ENCODE data around the gene GRIK5.

GRIK5 gene

DNA sequence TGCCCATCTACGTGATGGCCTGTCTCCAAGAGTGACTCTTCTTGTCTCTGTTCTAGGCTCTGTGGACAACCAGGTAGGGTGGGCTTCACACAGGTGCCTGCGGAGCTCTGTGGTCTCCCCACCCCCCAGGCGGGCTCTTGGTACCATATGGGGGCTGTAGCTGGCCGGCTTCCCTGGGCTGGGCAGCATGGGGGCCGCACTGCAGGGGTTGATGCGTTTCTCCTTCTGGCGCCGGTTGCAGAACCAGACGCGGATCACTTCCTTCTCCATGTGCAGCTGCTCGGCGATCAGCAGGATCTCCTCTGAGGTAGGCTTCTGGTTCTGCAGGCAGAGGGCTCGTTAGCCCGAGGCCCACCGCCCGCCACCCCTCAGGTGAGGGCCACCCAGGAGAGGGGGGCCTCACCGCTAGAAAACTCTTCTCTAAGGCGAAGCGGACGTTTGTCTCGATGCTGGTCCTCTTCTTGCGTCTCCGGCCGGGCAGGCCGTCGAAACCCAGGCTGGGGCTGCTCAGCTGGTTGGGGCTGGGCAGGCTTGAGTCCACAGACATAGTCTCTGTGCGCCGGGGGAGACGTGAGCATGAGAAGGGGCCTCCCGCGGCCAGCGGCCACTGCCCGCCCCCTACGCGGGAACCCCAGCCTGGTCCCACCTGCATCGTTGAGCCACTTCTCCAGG, 25.3 kb upstream of the GRIK5 start:
- in situ Hi-C loops (cut with HindIII; ENCODE audit: low sequenced_read_pairs), result no loop called here

DNA sequence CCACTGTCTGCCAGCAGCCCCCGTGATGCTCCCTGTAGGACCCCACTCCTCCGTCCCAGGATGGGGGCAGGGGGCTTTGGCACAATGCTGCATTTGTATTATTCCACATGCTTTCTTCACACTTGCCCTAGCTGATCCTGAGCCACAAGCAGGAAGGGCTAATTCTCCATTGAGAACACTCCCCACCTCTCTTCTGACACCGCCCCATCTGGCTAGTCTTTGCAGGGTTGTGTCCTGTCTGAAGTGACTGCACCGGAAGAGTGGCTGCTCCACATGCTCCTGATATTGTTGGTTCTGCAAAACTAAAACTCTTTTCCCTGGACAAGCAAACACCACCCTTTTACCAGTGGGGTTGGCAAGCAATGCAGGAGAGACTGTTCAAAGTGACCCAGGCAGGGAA, 23.9 kb upstream of the GRIK5 start:
- in situ Hi-C loops (cut with HindIII; ENCODE audit: low sequenced_read_pairs), result no loop called here

DNA sequence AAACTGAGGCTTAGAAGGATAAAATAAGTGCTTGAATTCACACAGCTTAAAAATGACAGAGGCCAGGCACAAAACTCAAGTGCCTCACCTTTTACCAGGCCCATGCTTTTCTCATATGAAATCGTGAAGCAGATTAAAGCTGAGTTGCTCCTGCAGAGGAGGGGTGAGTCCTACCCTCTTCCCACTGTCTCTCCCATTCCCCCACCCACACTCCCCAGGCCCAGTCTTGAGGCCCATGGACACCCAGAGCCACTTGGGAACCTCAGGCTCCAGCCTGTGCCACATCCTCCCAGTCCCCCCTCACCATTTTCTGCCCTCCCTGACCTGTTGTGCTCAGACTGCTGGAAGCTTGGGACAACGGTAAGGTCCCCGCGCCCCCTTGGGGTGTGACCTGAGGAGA, 23.5 kb upstream of the GRIK5 start:
- in situ Hi-C loops (cut with HindIII; ENCODE audit: low sequenced_read_pairs), result no loop called here

DNA sequence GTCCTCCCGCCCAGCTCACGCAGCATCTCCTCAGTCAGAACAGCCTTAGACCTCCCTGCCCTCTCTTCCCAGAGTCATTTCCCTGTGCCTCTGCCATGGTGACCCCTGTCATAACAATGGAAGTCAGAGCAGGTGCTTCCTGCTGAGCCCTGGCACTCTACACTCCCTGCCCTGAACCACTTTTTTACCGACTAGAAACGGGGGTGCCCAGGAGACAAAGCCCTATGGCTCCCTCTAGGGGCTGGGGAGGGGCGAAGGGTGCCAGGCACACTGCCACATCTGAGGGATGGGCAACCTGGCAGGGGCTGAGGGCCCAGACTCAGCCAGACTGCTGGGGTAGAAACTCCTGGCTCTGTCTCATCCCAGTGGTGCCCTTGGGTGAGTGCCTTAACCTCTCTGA, 22.3 kb upstream of the GRIK5 start:
- in situ Hi-C loops (cut with HindIII; ENCODE audit: low sequenced_read_pairs), result no loop called here

DNA sequence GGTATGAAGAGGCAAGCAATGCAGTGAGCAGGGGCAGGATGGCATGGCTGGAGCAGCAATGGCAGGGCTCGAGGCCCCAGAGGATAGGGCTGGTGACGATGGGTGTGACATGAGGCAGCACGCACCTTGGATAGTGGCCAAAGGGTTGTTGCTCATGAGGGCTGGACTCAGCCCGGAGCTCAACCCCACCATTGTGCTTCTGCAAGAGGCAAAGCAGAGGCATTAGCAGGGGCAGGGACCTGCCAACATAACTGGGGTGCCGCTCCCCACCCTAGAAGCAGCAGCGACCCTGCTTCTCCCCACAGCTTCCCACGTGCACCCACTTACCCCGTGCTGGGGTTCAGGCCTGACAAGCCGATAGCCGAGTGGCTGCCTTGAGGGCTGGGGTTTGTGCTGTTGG, 21.7 kb upstream of the GRIK5 start:
- in situ Hi-C loops (cut with HindIII; ENCODE audit: low sequenced_read_pairs), result no loop called here

DNA sequence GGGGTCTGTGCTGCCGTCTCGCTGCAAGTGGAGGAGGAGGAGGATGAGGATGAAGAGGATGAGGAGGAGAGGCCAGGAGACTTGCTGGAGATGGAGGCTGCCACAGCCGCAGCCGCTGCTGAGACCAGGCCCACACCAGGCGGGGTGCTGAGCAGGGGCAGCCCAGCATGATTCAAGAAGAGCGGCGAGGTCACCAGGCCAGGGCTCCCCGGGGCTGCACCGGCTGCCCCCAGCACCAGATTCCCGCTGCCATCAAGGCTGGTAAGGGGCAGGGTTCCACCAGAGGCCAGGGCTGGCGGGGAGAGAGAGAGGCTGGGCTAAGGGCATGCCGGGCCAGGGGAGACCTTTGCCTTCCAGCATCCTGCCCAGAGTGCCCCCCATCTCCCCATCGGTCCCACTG, 21.3 kb upstream of the GRIK5 start:
- in situ Hi-C loops (cut with HindIII; ENCODE audit: low sequenced_read_pairs), result no loop called here

DNA sequence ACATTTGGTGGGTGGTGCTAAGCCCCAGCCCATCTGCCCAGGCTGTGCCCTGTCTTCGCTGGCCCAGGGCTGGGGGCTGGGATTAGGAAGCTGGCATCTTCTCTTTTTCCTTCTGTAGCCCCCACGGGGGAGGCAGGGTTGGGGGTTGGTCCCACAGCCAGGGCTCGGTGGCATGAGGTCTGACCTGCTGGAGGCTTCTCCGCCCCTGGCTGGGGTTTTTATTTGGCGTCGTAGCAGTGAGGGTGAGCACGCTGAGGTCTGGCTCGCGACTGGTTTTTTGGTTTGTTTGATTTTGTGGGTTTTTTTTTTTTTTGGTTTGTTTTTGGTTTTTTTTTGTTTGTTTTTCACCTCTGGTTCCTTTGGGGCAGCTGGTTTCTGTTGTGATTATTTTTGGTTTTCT, 20.7 kb upstream of the GRIK5 start:
- in situ Hi-C loops (cut with HindIII; ENCODE audit: low sequenced_read_pairs), result no loop called here

DNA sequence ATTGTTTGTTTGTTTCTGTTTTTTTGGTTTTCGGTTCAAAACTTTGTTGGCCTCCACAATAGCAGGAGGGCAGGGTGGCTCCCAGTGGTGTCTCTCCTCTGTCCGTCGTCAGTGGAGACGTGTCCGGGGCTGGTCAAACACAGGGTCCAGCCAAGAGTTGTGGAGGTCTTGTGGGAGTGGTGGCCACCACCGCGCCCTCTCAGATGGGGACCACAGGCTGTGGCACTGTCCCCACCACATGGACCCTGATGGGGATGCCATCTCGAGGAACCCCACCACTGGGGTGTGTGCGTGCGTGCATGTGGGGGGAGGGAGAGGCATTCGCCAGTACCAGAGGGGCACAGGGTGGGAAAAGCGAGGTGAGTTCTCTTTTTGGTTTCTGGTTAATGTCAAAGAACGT, 19.8 kb upstream of the GRIK5 start:
- in situ Hi-C loops (cut with HindIII; ENCODE audit: low sequenced_read_pairs), result no loop called here

DNA sequence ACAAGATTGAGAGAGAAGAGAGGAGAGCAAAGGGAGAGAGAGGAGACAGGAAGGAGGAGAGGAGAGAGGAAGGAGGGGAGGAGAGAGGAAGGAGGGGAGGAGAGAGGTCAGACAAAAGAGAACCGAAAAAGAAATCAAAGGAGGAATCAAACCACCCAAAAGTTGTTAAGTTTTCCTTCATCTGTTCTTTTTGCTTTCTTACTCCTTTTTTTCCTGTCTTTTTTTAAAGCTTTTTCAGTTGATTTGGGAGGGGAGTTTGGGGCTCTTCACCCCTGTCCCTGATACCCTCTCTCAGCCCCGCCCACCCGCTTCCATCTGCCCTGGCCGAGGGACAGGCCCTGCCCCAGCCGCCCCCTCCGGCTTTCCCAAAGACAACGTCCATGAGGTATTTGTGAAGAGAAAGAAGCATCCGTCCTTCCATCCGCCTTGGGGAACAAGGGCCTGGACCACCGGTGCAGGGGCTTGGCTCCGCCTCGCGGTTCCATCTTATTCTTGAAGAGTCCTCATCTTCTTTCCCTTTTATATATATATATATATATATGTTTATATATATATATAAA, 19.3 kb upstream of the GRIK5 start:
- in situ Hi-C loops (cut with HindIII; ENCODE audit: low sequenced_read_pairs), result no loop called here

DNA sequence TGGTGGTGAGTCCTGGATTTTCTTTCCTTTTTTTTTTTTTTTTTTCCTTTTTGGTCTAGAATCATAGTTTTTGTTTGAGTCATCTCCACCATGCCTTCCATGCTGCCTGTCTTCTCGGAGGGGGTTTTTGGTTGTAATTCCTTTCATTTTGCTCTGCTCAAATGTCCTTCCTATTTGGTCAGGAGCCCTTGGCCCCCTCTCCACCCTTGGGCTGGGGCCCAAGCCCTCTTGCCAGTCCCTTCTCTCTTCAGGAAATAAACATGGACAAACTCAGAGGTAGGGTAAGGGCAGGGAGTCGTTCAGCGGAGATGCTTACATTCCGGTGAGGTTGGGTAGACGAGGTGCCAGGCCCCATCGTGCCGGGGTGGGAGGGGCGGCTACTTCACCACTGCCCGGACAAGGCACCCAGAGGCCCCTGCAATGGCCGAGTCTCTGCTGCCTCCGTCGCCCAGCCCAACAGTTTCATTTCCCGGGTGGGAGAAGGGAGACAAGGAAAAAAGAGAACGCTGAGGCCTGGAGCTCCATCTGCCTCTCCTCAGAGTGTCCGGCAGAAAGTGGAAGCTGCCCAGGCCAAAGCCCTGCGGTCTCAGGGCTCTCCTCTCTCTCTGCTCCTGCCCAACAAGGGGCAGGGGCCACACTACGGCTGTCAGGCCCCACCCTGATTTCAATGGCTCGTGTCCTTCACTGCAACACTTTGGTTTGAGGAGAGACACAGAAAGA, 18.6 kb upstream of the GRIK5 start:
- in situ Hi-C loops (cut with HindIII; ENCODE audit: low sequenced_read_pairs), result no loop called here

DNA sequence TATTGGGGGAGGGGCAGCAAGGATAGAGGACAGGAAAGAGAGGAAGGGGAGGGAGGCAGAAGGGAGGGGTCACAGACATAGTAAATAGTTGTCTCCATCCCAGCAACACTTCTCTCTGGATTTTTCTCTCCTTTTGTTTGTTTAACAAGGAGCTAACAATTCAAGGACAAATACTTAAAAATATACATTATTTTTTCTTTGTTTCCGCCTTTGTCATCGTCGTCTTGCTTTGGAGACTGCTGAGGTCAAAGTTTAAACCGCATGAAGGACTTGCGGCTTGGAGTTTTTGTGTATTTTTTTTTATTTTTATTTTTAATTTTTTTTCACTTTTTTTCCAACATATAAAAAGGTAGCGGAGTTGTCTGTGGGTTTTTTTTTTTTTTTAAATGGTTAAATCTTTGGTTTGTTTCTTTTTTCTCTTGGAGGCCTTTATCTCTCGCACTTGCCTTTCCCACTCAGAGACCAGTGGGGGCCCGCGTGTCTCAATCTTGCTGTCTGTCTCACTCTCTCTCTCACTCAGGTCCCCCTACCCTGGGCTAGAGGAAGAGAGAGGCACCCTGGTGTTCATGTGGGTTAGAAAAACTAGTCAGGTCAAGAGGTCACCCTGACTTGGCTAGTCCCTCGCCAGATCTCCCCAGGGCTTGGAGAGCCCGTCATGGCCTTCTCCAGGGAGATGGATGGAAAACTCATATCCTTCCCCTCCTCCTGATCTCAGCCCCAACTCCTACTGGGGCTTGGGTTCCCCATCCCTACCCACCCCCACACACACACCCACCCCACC, 17.0 kb upstream of the GRIK5 start:
- in situ Hi-C loops (cut with HindIII; ENCODE audit: low sequenced_read_pairs), result no loop called here

DNA sequence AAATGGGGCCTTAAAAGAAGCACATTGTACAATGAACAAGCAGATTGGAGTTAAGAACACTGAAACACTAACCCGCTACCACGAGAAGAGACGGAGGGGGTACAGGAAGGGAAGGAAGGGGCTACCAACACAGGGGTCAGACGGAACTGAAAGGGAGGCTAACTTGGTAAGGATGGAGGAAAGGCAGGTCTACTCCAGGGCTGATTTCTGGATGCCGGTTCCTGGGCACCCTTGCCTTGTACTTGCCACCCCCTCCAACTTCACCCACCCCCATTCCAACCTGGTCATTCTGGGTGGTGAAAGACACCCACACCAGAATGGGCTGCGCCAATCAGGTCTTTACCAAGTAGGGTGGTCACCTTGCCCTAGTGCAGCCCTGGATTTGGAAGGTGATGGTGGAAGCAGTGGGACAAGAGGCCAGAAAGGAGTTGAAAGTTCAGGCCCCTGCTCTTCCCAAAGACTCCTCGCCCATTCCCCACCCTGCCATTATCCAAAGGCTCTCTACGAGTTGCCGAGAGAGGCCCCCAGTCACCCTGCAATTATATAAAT, 16.3 kb upstream of the GRIK5 start:
- in situ Hi-C loops (cut with HindIII; ENCODE audit: low sequenced_read_pairs), result no loop called here

DNA sequence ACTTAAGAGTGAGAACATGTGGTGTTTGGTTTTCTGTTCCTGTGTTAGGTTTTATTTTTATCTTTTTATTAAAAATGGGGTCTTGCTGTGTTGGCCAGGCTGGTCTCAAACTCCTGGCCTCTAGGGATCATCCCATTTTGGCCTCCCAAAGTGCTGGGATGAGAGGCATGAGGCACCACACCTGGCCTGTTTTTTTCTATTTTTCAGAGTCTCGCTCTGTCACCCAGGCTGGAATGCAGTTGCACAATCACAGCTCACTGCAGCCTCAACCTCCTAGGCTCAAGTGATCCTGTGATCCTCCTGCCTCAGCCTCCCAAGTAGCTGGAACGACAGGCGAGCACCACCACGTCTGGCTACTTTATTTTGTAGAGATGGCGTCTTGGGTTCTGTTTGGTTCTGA, 13.5 kb upstream of the GRIK5 start:
- in situ Hi-C loops (cut with HindIII; ENCODE audit: low sequenced_read_pairs), result no loop called here

DNA sequence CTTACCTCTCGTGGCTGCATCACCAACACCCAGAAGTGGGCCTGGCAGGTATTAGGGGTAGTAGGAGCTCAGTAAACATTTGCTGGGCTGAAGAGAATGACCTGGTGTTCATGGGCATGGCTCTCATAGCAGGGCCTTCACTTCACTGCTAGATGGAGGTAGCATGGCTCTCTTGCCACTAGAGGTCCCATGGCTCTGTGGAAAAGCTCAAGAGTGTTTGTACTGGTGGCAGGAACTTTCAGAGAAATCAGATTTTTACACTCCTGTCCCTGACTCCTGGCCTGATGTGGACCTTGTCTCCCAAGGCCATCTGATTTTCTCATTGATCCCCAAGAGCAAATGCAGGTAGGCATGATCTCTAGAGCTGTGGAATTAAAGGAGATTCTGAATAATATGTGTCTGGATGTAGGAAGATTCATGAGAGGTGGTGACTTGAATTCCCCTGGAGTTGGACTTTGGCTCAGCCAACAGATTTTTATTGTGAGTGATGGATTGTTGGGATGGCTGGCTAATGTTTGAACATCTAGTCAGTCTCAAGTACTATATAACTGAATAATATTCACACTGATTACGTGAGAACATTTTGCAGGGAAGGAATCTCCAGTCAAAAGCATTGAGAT, 11.7 kb upstream of the GRIK5 start:
- in situ Hi-C loops (cut with HindIII; ENCODE audit: low sequenced_read_pairs), result no loop called here

DNA sequence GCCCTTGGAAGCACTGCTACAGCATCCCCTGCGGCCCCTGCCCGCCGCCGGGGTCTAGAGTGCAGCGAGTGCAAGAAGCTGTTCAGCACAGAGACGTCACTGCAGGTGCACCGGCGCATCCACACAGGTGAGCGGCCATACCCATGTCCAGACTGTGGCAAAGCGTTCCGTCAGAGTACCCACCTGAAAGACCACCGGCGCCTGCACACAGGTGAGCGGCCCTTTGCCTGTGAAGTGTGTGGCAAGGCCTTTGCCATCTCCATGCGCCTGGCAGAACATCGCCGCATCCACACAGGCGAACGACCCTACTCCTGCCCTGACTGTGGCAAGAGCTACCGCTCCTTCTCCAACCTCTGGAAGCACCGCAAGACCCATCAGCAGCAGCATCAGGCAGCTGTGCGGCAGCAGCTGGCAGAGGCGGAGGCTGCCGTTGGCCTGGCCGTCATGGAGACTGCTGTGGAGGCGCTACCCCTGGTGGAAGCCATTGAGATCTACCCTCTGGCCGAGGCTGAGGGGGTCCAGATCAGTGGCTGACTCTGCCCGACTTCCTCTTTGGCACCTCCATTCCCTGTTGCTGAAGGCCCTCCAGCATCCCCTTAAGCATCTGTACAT, 10.9 kb upstream of the GRIK5 start:
- in situ Hi-C loops (cut with HindIII; ENCODE audit: low sequenced_read_pairs), result no loop called here

DNA sequence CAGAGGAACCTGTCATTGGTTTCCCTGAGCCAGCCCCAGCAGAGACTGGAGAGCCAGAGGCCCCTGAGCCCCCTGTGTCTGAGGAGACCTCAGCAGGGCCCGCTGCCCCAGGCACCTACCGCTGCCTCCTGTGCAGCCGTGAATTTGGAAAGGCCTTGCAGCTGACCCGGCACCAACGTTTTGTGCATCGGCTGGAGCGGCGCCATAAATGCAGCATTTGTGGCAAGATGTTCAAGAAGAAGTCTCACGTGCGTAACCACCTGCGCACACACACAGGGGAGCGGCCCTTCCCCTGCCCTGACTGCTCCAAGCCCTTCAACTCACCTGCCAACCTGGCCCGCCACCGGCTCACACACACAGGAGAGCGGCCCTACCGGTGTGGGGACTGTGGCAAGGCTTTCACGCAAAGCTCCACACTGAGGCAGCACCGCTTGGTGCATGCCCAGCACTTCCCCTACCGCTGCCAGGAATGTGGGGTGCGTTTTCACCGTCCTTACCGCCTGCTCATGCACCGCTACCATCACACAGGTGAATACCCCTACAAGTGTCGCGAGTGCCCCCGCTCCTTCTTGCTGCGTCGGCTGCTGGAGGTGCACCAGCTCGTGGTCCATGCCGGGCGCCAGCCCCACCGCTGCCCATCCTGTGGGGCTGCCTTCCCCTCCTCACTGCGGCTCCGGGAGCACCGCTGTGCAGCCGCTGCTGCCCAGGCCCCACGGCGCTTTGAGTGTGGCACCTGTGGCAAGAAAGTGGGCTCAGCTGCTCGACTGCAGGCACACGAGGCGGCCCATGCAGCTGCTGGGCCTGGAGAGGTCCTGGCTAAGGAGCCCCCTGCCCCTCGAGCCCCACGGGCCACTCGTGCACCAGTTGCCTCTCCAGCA, 10.1 kb upstream of the GRIK5 start:
- in situ Hi-C loops (cut with HindIII; ENCODE audit: low sequenced_read_pairs), result no loop called here

DNA sequence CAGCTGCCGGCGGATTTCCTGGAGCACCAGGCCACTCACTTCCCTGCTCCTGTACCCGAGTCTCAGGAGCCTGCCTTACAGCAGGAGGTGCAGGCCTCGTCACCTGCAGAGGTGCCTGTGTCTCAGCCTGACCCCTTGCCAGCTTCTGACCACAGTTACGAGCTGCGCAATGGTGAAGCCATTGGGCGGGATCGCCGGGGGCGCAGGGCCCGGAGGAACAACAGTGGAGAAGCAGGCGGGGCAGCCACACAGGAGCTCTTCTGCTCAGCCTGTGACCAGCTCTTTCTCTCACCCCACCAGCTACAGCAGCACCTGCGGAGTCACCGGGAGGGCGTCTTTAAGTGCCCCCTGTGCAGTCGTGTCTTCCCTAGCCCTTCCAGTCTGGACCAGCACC, 9.3 kb upstream of the GRIK5 start:
- in situ Hi-C loops (cut with HindIII; ENCODE audit: low sequenced_read_pairs), result no loop called here

DNA sequence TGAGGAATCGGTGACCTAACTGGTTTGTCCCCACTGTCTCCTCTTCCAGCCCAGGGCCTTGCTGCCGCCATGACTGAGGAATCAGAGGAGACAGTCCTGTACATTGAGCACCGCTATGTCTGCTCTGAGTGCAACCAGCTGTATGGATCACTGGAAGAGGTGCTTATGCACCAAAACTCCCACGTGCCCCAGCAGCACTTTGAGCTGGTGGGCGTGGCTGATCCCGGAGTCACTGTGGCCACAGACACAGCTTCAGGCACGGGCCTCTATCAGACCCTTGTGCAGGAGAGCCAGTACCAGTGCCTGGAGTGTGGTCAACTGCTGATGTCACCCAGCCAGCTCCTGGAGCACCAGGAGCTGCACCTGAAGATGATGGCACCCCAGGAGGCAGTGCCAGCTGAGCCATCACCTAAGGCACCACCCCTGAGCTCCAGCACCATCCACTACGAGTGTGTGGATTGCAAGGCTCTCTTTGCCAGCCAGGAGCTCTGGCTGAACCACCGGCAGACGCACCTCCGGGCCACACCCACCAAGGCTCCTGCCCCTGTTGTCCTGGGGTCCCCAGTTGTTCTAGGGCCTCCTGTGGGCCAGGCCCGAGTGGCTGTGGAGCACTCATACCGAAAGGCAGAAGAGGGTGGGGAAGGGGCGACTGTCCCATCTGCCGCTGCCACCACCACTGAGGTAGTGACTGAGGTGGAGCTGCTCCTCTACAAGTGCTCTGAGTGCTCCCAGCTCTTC, 8.7 kb upstream of the GRIK5 start:
- in situ Hi-C loops (cut with HindIII; ENCODE audit: low sequenced_read_pairs), result no loop called here

DNA sequence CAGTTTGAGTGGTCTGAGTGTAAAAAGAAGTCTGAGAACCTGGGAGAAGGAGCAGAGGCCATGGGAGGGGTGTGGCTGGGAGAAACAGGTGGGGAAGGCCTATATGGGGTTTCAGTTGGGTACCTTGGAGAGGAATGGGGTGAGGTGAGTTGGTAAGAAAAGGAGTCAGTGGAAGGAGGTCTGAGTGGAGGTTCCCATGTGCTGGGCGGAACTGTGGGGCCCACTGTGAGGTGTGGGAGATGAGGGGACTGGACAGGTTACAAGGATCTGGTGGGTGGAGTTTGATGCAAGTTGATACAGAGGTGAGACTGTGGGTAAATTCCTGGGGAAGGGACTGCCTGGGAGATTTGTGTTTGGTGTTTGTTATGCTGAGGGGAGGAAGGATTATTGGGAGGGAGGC, 8.1 kb upstream of the GRIK5 start:
- in situ Hi-C loops (cut with HindIII; ENCODE audit: low sequenced_read_pairs), result no loop called here

Data from DLD1 (cell line).